Hepatocyte (in vitro differentiated cells): ENCODE measurements around the gene KCNH3. TPM values are rescaled to one million over a fixed set of nuclear protein-coding genes. Genes with fewer than 3 reads are reported as not detected.

ENCODE experiments used
- DNase-seq: peaks from one replicate; pipeline ENCODE4 v3.0.0-alpha.2; 2016; ENCODE audit warnings: low spot score
- H2AFZ ChIP-seq: fragments of 200-600 bp; sonication (generic); 2 replicates; pipeline ENCODE4 v1.6.0; 2016; ENCODE audit warnings: antibody characterized with exemption, mild to moderate bottlenecking
- H3K27ac ChIP-seq: fragments of 200-600 bp; sonication (generic); 2 replicates; pipeline ENCODE4 v1.5.1; 2016; ENCODE audit warnings: mild to moderate bottlenecking
- H3K27me3 ChIP-seq: fragments of 200-600 bp; sonication (generic); 2 replicates; pipeline ENCODE4 v1.6.1; 2016
- H3K36me3 ChIP-seq: fragments of 200-600 bp; sonication (generic); replicated peaks from 2 replicates; pipeline ENCODE4 v1.5.1; 2016; ENCODE audit warnings: low read depth; ENCODE audit not compliant: insufficient read depth
- H3K4me1 ChIP-seq: fragments of 200-600 bp; sonication (generic); 2 replicates; pipeline ENCODE4 v1.5.1; 2016; ENCODE audit warnings: mild to moderate bottlenecking, moderate library complexity; ENCODE audit not compliant: insufficient read depth
- H3K4me2 ChIP-seq: fragments of 200-600 bp; sonication (generic); 2 replicates; pipeline ENCODE4 v1.6.0; 2016
- H3K4me3 ChIP-seq: fragments of 200-600 bp; sonication (generic); 2 replicates; pipeline ENCODE4 v1.5.1; 2016; ENCODE audit warnings: mild to moderate bottlenecking
- H3K79me2 ChIP-seq: fragments of 200-600 bp; sonication (generic); 2 replicates; pipeline ENCODE4 v1.6.0; 2017; ENCODE audit warnings: mild to moderate bottlenecking
- H3K9me2 ChIP-seq: fragments of 200-600 bp; sonication (generic); replicated peaks from 2 replicates; pipeline ENCODE4 v1.6.0; 2017; ENCODE audit warnings: mild to moderate bottlenecking; ENCODE audit not compliant: insufficient read depth
- H3K9me3 ChIP-seq: fragments of 200-600 bp; sonication (generic); 2 replicates; pipeline ENCODE4 v1.5.1; 2016; ENCODE audit warnings: low read depth, mild to moderate bottlenecking
- H4K20me1 ChIP-seq: fragments of 200-600 bp; sonication (generic); 2 replicates; pipeline ENCODE4 v1.6.0; 2016; ENCODE audit warnings: mild to moderate bottlenecking; ENCODE audit not compliant: insufficient read depth, poor library complexity, severe bottlenecking
- CTCF ChIP-seq: fragments of 200-600 bp; sonication (generic); IDR thresholded peaks from 2 replicates; pipeline ENCODE4 v1.5.1; 2016; ENCODE audit warnings: antibody characterized with exemption, mild to moderate bottlenecking; ENCODE audit not compliant: poor library complexity
- EZH2 ChIP-seq: fragments of 200-600 bp; sonication (generic); IDR thresholded peaks from 2 replicates; pipeline ENCODE4 v1.6.1; 2016; ENCODE audit warnings: antibody characterized with exemption, mild to moderate bottlenecking, borderline replicate concordance
- EZH2phosphoT487 ChIP-seq: fragments of 200-600 bp; sonication (generic); IDR thresholded peaks from one replicate; pipeline ENCODE4 v1.6.1; 2018; ENCODE audit warnings: antibody characterized with exemption, mild to moderate bottlenecking, low read depth, moderate library complexity; ENCODE audit not compliant: unreplicated experiment, severe bottlenecking
- WGBS: methylation state at CpG from one replicate; pipeline ENCODE4 v1.1.6; 2016; ENCODE audit warnings: low lambda C conversion rate; ENCODE audit errors: missing lambda C conversion rate; 5-methylcytosine and 5-hydroxymethylcytosine counted together
- polyA plus RNA-seq: library from polyadenylated mRNA; unstranded; fragments of >200 nt; fragmentation: Nextera tagmentation; extraction: Ambion mirVana; gene quantifications from 2 replicates; pipeline ENCODE4 v1.2.1, GENCODE V29; 2016
- total RNA-seq: library from RNA; depleted of rRNA; stranded (reverse); fragments of >200 nt; gene quantifications from 2 replicates; pipeline ENCODE4 v1.2.3, GENCODE V29; 2014

KCNH3 gene
- total and polyA plus RNA-seq, 2 experiments from 2014 or later: 0.30 to 1.1 TPM

GRCh38 chr12:49577589-49578315, 38.9 kb downstream of the KCNH3 start:
- Histone ChIP-seq H3K27me3 (no peaks in the 10 kb centered on the region), H4K20me1 (no peaks in the 10 kb centered on the region), H3K9me2 (no peaks in the 10 kb centered on the region), H3K4me3 (no peak overlapping the region), H3K4me2 (no peak overlapping the region), H3K36me3 (no peaks in the 10 kb centered on the region), H3K9me3 (no peaks in the 10 kb centered on the region), H3K4me1 (peaks cover 2% of the 10 kb centered on the region), H3K27ac (no peak overlapping the region), H3K79me2 (peaks cover 3% of the 10 kb centered on the region), H2AFZ (no peak overlapping the region)
- no peak for DNase-seq
- 91% methylated on average over 9 of the region's 9 CpGs for WGBS
- TF ChIP-seq EZH2 (no peak), EZH2phosphoT487 (no peak), CTCF (no peak)

GRCh38 chr12:49578471-49579112, 39.8 kb downstream of the KCNH3 start:
- Histone ChIP-seq H2AFZ (no peak overlapping the region), H3K79me2 (peaks cover 3% of the 10 kb centered on the region), H4K20me1 (no peaks in the 10 kb centered on the region), H3K36me3 (no peaks in the 10 kb centered on the region), H3K27ac (no peak overlapping the region), H3K4me2 (no peak overlapping the region), H3K4me3 (no peak overlapping the region), H3K9me3 (no peaks in the 10 kb centered on the region), H3K4me1 (peaks cover 2% of the 10 kb centered on the region), H3K9me2 (no peaks in the 10 kb centered on the region), H3K27me3 (no peaks in the 10 kb centered on the region)
- no peak for DNase-seq
- TF ChIP-seq EZH2: no peak
- no peak for TF ChIP-seq EZH2phosphoT487
- TF ChIP-seq CTCF: no peak
- 84% methylated on average over 13 of the region's 13 CpGs for WGBS

DNA sequence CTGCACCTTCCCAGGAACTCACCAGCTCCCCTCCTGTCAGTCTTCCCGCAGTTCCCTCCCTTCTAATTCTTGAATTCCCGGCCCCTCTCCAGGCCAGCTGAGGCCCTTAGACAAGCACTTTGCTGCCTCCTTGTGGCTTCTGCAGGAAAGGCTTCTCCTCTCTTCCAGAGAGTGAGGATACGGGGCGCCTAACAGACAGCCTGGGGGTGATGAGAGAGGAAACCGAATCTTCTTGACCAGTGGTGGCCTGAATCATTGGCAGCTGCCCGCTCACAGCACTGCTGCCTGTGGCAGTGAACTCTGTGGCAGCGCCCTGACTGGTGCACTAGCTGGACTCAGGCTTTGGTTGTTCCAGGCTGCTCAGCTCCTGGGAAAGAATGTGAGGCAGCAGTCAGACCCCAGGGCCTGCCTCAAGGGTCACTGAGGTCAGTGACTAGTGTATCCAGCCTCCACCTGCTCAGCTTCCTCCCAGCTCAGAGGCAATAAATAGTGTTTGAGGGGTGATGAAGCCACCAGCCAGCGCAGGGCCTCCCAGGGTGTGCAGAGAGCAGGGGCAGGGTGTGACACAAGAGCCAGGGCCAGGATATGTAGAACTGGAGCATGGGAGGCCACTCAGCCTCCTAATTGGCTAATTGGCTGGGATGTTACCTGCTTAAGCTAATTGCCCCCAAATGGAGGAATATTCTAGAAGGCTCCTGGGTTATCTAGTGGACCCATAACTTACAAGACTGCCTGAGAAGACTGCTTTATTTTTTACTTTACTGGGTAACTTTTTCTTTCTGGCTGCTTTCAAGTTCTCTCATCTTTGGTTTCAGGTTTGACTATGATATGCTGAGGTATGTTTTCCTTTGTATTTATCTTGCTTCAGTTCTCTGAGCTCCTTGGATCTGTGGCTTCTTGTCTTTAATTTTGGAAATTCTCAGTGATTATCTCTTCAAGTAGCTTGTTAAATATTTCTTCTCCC, 42.0 kb downstream of the KCNH3 start:
- 27% methylated on average over 8 of the region's 8 CpGs for WGBS
- Histone ChIP-seq H3K27ac (no peak overlapping the region), H3K4me2 (peak overlapping the region; percentile 43), H3K9me3 (no peaks in the 10 kb centered on the region), H3K27me3 (no peaks in the 10 kb centered on the region), H3K9me2 (no peaks in the 10 kb centered on the region), H3K4me3 (no peak overlapping the region), H3K4me1 (peaks cover 2% of the 10 kb centered on the region), H3K79me2 (peaks cover 3% of the 10 kb centered on the region), H2AFZ (no peak overlapping the region), H3K36me3 (no peaks in the 10 kb centered on the region), H4K20me1 (no peaks in the 10 kb centered on the region)
- DNase-seq: peak; percentile 92
- TF ChIP-seq EZH2phosphoT487: no peak
- TF ChIP-seq CTCF: peak; percentile 79
- TF ChIP-seq EZH2: no peak
